ENCODE results near the gene TRIOBP.
A peak's percentile ranks its signal among the peaks of the same experiment; 100 is the strongest.
"Not testable (repeated sequence)": the region's sequence is repeated elsewhere in the genome, so short reads cannot be mapped to it uniquely, and the experiment has no call there.

The TRIOBP gene

DNA sequence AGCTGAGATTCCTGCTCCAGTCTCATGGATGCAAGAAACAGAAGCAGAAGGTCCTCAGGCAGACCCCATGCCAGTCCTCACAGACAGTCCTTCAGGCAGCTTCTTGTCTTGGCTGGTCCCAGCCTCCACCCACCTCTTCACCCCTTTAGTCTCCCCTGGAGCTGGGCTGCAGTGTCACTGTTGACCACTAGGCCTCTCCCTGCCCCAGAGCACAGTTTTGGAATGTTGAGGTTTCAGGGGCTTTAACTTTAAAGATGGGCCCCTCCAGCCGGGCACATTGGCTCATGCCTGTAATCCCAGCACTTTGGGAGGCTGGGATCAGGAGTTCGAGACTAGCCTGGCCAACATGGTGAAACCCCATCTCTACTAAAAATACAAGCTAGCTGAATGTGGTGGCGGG is 71.4 kb downstream of the TRIOBP start:
- no peak for DNase-seq (ENCODE audit: extremely low spot score, insufficient read length, low read depth)
- FAIRE-seq, result no peak

DNA sequence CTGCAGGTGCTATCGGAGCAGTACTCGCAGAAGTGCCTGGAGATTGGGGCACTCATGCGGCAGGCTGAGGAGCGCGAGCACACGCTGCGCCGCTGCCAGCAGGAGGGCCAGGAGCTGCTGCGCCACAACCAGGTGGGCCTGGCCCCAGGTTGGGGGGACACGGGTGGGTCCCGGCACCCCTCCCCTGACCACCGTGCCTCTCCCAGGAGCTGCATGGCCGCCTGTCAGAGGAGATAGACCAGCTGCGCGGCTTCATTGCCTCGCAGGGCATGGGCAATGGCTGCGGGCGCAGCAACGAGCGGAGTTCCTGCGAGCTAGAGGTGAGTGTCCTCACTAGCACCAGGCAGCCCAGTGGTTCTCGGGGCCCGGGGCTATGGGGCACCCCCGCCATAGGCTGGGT is 72.2 kb downstream of the TRIOBP start:
- FAIRE-seq (no peak), DNase-seq (ENCODE audit: extremely low spot score, insufficient read length, low read depth) (no peak)

DNA sequence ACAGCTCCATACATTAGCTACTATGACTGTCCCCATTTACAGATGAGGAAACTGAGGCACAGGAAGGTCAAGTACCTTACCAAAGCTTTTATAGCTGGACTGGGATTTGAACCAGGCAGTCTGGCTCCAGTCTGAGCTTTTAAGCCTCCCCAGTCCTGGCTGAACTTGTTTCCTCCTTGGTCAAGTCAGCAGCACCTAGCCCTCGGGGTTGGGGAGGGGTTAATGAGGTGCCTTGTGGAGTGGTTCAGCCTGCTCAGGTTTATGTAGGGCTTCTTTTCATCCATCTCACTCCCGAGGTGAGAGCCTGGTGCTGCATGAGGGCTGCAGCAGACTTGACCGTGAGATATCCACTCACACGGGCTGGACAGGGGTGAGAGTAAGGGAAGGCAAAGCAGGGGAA is 74.2 kb downstream of the TRIOBP start:
- DNase-seq (ENCODE audit: extremely low spot score, insufficient read length, low read depth), result no peak

DNA sequence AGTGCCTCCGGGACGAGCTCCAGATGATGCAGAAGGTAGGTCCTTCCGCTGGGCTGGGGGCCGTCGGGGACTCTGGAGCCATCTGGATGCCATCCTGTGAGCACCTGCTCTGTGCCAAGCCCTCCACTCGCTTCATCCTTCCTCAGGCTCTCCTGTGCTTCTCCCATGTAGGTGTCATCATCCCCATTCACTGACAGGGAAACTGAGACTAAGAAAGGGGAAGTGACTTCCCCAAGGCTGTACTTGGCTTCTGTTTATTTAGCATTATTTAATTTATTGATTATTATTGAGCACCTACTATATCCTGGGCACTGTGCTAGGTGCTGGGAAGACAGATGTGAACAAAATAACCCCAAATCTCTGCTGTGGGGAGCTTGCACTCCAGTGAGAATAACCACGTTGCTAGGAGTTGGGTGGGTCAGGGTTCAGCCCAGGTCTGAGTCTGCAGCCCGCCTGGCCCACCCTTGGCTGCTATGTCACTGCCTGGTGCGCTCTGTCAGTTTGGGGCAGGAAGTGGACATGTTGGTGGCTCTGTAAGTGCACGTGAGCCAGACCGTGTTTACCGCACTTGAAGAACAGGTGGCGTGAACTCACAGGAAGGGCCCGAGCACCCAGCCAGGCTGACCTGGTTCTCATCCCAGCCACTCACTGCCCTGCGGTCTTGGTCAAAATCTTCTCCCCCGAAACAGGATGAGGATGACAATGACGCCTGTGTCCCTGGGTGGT is 75.0 kb downstream of the TRIOBP start:
- no peak for FAIRE-seq

More for the DNA sequence above, 74.2 kb downstream of the TRIOBP start:
- no peak for FAIRE-seq

DNA sequence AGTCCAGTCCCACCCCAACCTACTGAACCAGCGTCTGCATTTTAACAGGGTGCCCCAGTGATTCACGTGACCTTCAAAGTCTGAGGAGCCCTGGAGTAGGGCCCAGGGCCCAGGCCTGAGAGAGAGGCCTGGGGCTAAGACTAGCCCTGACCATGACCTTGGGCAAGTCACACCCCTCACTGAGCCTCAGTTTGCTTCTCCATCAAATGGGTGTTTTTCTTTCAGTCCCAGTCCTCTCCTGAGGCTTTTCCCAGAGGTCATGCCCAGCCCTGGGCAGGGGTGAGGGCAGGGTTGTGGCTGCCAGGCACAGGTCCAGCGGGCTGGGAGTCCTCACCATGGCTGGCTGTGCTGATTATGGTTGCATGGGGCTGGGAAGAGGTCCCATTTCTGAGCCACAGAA is 77.9 kb downstream of the TRIOBP start:
- FAIRE-seq (no peak), DNase-seq (ENCODE audit: extremely low spot score, insufficient read length, low read depth) (no peak)

More for the DNA sequence above, 75.0 kb downstream of the TRIOBP start:
- DNase-seq (ENCODE audit: extremely low spot score, insufficient read length, low read depth), result no peak

DNA sequence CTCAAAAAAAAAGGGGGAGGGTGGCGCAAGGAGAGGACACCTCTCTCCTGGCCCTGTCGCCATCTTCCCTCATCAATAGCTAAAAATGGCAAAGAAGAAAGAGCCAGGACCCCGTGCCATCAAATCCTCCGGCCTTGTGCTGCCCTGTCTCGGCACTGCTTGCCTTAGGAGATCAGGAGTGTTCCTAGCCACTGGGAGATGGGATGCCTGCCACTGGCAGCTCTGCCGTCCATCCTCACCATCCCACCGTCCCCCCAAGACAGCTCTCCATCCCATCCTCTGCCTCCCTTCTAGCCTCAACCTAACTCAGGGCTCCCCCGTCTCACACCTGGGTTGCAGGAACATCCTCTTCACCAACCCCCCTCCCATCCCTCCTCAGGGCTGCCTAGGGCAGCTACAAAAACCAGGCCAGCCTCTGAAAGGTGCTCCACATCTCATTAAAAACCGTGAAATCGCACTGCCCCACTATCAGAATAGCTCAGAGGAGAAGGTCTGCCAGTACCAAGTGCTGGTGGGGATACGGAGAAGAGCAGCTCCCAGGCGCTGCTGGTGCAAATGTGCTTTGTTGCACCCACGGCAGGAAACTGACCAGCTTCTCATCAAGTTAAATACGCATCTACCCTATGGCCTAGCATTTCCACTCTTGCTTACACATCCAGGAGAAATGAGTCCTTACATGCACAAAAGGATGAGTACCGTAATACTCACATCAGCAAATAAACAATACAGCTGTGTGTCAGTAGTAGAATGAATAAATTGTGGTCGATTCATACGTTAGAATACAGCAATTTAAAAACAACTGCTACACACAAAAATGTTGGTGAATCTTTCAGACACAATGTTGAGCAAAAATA is 79.2 kb downstream of the TRIOBP start:
- no peak for DNase-seq (ENCODE audit: extremely low spot score, insufficient read length, low read depth)
- no peak for FAIRE-seq

DNA sequence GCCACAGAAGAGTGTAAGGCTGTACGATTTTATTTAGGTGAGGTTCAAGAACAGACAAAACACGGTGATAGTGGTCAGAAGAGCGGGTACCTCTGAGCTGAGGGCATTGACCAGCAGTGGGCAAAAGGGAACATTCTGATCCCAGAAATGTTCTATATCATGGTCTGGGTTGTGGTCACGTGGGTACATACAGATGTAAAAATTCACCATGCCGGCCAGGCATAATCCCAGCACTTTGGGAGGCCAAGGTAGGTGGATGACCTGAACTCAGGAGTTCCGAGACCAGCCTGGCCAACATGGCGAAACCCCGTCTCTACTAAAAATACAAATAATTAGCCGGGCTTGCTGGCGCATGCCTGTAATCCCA is 79.8 kb downstream of the TRIOBP start:
- DNase-seq (ENCODE audit: extremely low spot score, insufficient read length, low read depth) (no peak), FAIRE-seq (no peak)

DNA sequence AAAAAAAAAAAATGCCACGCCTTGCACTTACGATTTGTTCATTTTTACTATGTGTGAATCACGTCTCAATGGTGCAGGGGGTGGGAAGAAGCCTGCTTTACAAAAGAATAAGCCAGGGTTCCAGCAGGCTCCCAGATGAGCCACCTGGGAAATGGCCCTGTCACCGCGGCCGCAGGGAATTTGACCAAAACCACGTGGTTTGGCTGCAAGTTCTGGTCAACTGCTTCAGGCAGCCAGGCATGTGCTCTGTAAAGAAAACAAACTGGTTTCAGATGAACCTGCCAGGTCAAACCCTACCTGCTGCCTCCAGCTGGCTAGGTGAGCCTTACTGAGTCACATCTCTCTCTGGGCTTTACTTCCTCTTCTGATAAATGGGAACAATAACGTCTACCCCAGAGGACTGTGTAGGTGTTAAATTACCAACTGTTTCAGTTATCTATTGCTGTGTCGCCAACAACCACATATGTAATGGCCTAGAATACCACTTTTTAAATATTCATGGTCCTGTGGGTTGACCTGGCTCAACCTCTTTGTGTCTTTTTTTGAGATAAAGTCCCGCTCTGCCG is 80.4 kb downstream of the TRIOBP start:
- peak; percentile 84 for FAIRE-seq

DNA sequence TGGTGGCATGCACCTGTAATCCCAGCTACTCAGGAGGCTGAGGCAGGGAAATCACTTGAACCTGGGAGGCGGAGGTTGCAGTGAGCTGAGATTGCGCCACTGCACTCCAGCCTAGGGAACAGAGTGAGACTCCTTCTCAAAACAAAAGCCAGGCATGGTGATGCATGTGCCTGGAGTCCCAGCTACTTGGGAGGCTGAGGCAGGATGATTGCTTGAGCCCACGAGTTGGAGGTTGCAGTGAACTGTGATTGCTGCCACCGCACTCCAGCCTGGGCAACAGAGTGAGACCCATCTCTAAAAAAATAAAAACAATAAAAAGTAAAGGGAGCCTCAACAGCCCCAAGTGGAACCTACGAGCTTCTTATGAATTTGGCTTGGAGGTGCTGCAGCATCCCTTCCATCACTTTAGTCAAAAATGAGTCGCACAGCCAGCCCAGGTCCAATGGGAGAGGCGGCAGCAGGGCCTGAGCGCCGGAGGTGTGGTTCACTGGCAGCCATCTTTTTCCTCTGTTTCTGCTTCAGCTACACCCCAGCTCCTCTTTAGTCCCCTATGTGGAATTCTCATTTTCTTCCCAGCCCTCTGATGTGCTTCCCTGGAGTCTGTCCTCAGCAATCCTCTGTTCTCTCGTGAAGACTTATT is 81.6 kb downstream of the TRIOBP start:
- FAIRE-seq (no peak), DNase-seq (ENCODE audit: extremely low spot score, insufficient read length, low read depth) (no peak)

More for the DNA sequence above, 80.4 kb downstream of the TRIOBP start:
- peak; percentile 48 for DNase-seq (ENCODE audit: extremely low spot score, insufficient read length, low read depth)

DNA sequence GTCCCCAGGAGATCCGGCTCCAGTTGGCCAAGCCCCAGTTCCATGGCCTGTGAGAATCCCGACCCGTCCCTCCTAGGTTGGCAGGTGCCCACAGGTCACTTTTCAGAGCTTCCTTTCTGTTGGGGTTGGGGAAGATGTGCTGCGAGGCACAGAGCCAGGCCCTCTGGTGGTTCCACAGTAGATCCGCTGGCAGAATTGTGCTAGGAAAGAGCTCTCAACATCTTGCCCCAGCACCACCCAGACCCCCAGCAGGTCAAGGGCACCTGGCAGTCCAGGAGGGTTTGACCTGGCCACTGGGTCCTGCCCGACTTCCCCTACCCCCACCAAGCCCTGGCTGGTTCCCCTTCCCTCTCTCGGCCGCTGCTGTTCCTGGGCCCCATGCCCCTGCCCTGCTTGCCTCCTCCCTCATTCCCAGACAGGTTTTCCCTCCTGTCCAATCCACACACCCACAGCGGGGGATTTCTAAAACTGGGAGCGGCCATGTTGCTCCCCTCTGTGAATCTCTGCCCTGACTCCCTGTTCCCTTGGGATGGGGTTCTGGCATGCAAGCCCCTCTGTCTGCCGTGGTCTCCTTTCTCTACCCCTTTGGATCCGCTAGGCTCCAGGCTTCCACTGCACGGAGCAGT is 84.7 kb downstream of the TRIOBP start:
- FAIRE-seq, result no peak
- no peak for DNase-seq (ENCODE audit: extremely low spot score, insufficient read length, low read depth)

DNA sequence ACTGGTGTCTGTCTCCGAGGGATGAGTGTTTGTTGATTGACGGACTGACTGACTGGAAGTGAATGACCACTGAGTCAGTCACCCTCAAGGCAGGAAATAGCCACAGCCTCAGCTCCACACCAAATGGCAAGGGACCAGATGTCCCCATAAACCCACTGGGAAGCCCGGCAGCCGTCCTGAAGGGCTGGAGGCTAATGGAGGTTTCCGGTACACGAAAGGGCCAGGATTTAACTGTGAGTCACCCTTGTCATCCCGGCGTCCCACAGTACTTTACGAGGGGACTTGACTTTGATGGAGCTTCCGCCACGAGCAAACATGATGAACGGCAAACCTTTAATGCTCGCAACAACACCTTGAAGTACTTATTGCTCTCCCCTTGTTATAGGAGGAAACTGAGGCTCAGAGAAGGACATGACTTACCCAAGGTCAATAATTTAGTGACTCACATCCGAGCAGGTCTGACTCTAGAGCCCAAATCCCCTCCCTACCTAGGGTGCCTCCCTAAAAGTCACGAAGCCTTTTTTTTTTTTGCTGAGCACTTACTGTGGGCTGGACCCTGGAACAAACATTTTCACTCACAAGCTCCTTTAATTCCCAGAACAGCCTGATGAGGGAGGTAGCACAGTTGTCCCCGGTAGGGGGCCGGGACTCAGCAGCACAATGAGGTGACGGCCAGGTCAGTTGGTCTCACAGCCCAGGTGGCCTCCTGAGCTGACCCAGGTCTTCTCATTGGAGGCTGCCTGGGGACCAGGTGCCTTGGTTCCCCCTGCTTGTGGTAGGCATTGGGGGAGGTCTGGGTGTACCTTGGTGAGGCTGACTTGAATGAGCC is 85.7 kb downstream of the TRIOBP start:
- DNase-seq (ENCODE audit: extremely low spot score, insufficient read length, low read depth) (no peak), FAIRE-seq (no peak)

DNA sequence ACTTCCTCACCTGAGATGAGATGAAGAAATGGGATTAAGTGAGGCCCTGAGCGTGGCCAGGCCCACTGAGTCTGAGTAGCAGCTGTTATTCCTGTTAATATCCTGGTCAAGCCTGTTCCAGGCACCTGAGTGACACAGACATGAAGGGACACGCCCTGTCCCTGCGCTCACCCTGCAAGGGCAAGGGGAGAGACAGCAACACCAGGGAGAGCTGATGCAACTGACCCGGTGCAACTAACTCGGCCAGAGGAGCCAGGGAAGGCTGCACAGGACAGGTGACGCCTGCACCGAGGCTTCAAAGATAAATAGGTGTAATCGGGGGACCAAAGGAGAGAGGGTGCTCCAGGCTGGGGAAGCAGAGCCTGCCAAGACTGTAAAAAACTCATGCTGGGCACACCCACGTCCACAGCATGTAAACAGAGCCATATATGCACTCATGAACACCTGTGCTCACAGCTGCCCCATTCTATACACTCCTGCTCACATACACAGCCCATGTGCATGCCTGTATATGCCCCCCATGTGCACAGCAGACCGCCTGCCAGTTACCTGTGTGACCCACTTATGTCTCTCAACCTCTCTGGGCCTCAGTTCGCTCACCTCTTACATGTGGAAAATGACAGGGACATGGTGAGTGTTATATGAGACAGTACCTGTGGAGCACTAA is 88.1 kb downstream of the TRIOBP start:
- DNase-seq (ENCODE audit: extremely low spot score, insufficient read length, low read depth) (no peak), FAIRE-seq (no peak)

DNA sequence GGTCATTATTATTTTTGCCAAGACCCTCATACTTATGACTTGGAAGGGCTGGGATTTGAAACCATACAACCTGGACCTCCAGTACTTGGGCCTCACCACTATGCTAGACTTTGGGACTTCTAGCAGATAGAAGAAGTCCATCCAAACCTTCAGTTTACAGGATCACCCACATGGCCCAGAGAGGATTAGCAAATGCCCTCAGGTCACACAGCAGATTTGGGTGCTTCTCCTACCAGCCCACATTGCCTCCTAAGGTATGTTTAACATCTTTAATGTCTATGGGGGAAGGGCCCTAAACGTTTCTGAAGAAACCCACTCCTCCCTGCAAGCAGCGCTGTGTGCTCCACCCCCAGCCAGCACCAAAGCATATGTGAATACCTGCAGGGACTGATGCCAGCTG is 93.4 kb downstream of the TRIOBP start:
- no peak for FAIRE-seq
- no peak for DNase-seq (ENCODE audit: extremely low spot score, insufficient read length, low read depth)

DNA sequence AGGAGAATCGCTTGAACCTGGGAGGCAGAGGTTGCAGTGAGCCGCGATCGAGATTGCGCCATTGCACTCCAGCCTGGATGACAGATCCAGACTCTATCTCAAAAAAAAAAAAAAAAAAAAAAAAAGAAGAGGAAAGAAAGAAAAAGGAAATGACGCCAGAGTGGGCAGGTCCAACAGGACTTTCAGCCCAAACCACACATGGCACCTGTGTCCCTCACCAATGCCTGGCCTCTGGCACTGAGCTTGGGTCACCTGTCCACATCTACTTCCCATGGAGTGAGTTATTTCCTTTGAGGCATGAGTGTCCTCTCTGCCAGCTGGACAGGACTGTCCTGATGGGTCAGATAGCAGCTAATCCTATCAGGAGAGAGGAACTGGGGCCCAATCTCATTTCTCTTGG is 95.6 kb downstream of the TRIOBP start:
- DNase-seq (ENCODE audit: extremely low spot score, insufficient read length, low read depth) (no peak), FAIRE-seq (no peak)

DNA sequence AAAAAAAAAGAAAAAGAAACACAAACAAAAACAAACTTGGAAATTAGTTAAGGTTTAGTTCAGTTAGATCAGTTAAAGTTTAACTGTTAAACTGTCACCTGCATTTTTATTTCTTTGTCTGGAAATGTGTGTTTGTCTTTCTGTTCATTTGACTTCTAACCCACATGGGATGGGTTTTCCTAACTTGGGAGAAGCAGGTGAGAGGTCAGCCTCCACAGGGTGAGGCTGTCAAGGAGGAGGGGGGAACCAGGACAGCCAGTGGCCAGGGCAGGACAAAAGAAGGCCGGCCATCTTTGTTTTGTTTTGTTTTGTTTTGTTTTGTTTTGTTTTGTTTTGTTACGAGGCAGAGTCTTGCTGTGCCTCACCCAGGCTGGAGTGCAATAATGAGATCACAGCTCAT is 97.5 kb downstream of the TRIOBP start:
- DNase-seq (ENCODE audit: extremely low spot score, insufficient read length, low read depth) (no peak), FAIRE-seq (no peak)

DNA sequence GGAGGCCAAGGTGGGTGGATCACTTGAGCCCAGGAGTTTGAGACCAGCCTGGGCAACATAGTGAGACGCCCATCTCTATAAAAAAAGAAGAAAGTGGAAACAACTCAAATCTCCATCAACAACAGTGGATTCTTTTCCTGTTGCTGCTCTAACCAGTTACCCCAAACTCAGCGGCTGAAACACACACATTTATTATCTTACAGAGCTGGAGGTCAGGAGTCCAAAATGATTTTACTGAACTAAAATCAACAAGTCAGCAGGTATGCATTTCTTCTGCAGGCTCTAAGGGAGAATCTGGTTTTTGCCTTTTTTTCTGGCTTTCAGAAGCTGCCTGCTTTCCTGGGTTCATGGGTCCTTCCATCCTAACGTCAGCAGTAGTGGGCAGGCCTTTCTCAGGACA is 99.2 kb downstream of the TRIOBP start:
- DNase-seq (ENCODE audit: extremely low spot score, insufficient read length, low read depth) (no peak), FAIRE-seq (no peak)

DNA sequence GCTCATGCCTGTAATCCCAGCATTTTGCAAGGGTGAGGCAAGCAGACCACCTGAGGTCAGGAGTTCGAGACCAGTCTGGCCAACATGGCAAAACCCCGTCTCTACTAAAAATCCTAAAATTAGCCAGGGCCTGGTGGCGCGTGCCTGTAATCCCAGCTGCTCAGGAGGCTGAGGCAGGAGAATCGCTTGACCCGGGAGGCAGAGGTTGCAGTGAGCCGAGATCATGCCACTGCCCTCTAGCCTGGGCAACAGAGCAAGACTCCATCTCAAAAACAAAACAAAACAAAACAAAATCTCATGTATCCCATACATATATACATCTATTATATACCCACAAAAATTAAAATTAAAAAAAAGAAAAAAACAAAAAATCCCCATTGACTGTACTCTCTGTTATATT is 100.4 kb downstream of the TRIOBP start:
- FAIRE-seq, result not testable (repeated sequence)

DNA sequence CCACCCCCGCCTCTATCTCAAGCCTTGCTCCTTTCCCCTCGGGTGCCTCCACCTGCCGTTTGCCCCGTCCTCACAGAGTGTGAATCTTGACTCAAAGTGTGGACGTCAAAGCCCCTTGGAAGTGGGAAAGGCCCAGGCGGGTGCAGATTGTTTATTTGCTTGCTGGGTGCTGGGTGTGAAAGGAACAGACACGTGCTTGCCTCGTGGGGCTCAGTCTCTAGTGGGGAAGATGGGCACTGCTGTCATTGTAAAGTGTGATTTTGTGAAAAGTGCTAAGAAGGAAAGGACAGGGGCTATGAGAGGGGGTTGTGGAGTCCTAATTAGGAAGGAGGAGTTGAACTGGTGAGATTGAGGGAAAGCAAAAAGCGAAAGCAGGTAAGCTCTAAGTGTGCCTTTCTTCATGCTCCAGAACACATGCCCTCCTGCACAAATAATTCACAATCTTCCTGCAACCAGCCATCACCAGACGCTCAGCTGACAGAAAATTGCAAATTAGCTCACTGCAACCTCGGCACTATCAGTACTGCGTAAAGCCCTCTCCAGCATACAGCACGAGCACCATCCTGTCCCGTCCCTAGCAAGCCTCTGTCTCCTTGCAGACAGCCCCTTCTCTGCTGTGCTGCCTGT is 101.1 kb downstream of the TRIOBP start:
- FAIRE-seq, result peak; percentile 38

More for the DNA sequence above, 100.4 kb downstream of the TRIOBP start:
- DNase-seq (ENCODE audit: extremely low spot score, insufficient read length, low read depth), result not testable (repeated sequence)

More for the DNA sequence above, 101.1 kb downstream of the TRIOBP start:
- DNase-seq (ENCODE audit: extremely low spot score, insufficient read length, low read depth), result no peak
